MM.1S (cell line): ENCODE measurements around the gene VEGFB.

Source experiments
- EZH2 ChIP-seq: fragments of 300-600 bp; sonication (generic); optimal IDR thresholded peaks from 2 replicates; pipeline ENCODE3; 2017; ENCODE audit warnings: low read depth, mild to moderate bottlenecking, antibody characterized with exemption, low read length, mixed read lengths
- EZH2phosphoT487 ChIP-seq: fragments of 300-600 bp; sonication (generic); IDR thresholded peaks from 2 replicates; pipeline ENCODE4 v1.6.1; 2018; ENCODE audit warnings: antibody characterized with exemption, low read length
- TF ChIP-seq, protein P1 (sequence below): fragments of 300-600 bp; sonication (generic); IDR thresholded peaks from 2 replicates; pipeline ENCODE4 v1.5.1; 2016; ENCODE audit warnings: antibody characterized with exemption, low read length, mixed read lengths

DNA sequence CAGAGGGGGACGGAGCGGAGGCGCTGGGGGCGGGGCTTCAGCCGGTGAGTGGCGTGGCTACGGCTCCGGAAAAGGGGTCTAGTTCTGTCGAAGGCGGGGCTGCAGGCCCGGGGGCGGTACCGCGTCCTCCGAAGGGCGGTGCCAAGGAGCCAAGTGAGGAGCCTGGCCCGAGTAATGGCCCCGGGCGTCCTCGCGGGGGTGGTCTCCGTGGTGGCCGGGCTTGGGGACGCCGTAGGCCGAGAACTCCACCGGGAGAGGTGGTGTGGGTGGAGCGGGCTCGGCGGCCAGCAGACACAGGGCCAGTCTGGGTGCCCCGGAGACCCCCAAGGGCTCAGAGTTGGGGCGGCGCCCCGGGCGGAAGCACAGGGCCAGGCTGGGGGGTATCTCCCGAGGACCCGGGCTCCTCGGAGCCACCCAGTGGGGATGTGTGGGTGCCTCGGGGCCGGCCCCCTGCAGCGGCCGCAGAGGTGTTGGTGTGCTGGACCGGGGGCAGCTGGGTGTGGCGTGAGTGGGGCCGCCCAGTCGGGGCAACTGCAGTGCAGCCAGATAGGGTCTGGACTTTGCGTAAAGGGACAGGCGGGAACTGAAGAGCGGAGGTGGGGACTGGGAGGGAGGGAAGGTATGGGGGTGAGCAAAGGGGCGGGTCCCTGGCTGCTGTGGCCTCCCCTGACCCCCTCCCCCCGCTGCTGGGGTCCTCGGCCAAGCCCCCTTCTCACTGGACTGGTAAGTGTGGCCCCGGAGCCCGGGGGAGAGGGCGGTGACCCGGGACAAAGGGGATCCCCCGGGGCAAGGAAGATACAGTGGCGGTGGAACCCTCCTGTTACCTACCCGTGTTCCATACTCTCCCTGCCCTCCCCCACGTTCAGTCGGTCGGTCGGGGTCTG lies 7.3 kb downstream of the VEGFB start:
- TF ChIP-seq, protein P1, sequence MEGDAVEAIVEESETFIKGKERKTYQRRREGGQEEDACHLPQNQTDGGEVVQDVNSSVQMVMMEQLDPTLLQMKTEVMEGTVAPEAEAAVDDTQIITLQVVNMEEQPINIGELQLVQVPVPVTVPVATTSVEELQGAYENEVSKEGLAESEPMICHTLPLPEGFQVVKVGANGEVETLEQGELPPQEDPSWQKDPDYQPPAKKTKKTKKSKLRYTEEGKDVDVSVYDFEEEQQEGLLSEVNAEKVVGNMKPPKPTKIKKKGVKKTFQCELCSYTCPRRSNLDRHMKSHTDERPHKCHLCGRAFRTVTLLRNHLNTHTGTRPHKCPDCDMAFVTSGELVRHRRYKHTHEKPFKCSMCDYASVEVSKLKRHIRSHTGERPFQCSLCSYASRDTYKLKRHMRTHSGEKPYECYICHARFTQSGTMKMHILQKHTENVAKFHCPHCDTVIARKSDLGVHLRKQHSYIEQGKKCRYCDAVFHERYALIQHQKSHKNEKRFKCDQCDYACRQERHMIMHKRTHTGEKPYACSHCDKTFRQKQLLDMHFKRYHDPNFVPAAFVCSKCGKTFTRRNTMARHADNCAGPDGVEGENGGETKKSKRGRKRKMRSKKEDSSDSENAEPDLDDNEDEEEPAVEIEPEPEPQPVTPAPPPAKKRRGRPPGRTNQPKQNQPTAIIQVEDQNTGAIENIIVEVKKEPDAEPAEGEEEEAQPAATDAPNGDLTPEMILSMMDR: no peak
- no peak for TF ChIP-seq EZH2
- TF ChIP-seq EZH2phosphoT487: no peak
